ENCODE measurements around the gene ARG2.
"Not testable (repeated sequence)": the region's sequence is repeated elsewhere in the genome, so short reads cannot be mapped to it uniquely, and the experiment has no call there.

ARG2 gene

DNA sequence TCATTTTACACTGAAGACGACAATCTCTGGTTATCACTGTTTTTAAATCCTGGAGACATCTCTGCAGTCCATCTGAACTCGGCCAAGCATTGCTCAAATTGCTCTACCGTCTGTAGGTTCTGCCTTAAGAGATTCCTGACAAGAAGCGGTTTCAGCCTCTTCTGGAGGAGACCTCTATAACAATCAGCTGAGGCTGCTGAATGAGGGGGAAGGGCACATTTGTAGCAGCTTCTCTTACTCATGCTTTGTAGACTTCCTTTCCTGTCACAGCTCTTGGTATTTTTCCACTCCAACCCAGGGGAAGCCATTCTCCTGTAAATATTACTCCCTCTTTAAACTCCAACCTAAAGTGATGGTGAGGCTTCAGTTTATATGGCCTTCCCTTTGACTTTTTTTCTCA lies 3.0 kb downstream of the ARG2 start:
- Histone ChIP-seq H3K36me3 (ENCODE audit: insufficient read depth, low read length) (no peaks in the 10 kb centered on the region), H3K9ac (ENCODE audit: low read depth, low read length) (peak overlapping the region; percentile 30), H3K4me2 (ENCODE audit: insufficient read depth, low read length) (peak overlapping the region; percentile 48; the same call in 1 of the 2 replicates), H3K27me3 (ENCODE audit: insufficient read depth, low read length, poor library complexity) (no peaks in the 10 kb centered on the region), H3K79me2 (ENCODE audit: insufficient read depth, low read length) (no peaks in the 10 kb centered on the region), H3K27ac (ENCODE audit: low read length) (peak overlapping the region; percentile 68), H2AFZ (ENCODE audit: low read depth, low read length) (peak overlapping the region; percentile 62), H3K9me3 (ENCODE audit: insufficient read depth, low read length, severe bottlenecking) (no peaks in the 10 kb centered on the region), H3K4me3 (ENCODE audit: low read depth in 1 of 2, low read length in 2 of 2) (no peak overlapping the region), H4K20me1 (ENCODE audit: insufficient read depth, low read length) (no peaks in the 10 kb centered on the region), H3K4me1 (ENCODE audit: insufficient read depth, low read length) (peaks cover 38% of the 10 kb centered on the region)
- ATAC-seq (ENCODE audit: insufficient read depth, low read depth) (peak; percentile 62), DNase-seq (peak; percentile 55)
- no peak for TF ChIP-seq EZH2 (IDR thresholded peaks at IDR 0.05; ENCODE audit: borderline replicate concordance, low read depth, low read length, severe bottlenecking)
- TF ChIP-seq, protein P1, sequence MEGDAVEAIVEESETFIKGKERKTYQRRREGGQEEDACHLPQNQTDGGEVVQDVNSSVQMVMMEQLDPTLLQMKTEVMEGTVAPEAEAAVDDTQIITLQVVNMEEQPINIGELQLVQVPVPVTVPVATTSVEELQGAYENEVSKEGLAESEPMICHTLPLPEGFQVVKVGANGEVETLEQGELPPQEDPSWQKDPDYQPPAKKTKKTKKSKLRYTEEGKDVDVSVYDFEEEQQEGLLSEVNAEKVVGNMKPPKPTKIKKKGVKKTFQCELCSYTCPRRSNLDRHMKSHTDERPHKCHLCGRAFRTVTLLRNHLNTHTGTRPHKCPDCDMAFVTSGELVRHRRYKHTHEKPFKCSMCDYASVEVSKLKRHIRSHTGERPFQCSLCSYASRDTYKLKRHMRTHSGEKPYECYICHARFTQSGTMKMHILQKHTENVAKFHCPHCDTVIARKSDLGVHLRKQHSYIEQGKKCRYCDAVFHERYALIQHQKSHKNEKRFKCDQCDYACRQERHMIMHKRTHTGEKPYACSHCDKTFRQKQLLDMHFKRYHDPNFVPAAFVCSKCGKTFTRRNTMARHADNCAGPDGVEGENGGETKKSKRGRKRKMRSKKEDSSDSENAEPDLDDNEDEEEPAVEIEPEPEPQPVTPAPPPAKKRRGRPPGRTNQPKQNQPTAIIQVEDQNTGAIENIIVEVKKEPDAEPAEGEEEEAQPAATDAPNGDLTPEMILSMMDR (IDR thresholded peaks at IDR 0.05; ENCODE audit: borderline replicate concordance, extremely low read depth, low read length, poor library complexity, severe bottlenecking), result no peak

DNA sequence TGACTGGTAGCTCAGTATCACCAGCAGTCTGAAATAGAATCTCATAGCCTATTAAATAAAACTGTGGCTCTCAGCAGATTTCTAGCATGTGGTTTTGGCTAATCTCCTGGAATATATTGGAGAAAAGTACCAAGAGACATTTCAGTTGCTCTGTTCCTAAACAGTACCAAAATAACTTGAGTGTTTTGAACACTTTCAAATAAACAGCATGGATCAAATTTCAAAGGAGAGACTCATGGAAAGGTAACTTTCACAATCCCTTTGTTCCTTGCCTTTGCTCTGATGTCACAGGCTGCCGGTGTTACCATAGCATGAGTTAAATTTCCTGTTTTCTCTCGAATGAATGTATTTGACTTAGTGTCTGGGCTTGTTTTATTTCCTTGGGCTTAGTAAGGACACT lies 3.4 kb downstream of the ARG2 start:
- no peaks in the 10 kb centered on the region for H3K9me3 ChIP-seq (ENCODE audit: insufficient read depth, low read length, severe bottlenecking)
- H3K36me3 ChIP-seq (ENCODE audit: insufficient read depth, low read length), result no peaks in the 10 kb centered on the region
- H3K4me2 ChIP-seq (ENCODE audit: insufficient read depth, low read length), result peak overlapping the region; percentile 48; the same call in 1 of the 2 replicates
- H2AFZ ChIP-seq (ENCODE audit: low read depth, low read length), result peak overlapping the region; percentile 62
- peak; percentile 14; the same call in 2 of the 3 replicates for ATAC-seq (ENCODE audit: insufficient read depth, low read depth)
- H3K79me2 ChIP-seq (ENCODE audit: insufficient read depth, low read length), result no peaks in the 10 kb centered on the region
- peak overlapping the region; percentile 30 for H3K9ac ChIP-seq (ENCODE audit: low read depth, low read length)
- DNase-seq, result peak; percentile 13
- H3K27ac ChIP-seq (ENCODE audit: low read length), result peak overlapping the region; percentile 68
- H3K4me1 ChIP-seq (ENCODE audit: insufficient read depth, low read length), result peaks cover 38% of the 10 kb centered on the region
- H4K20me1 ChIP-seq (ENCODE audit: insufficient read depth, low read length), result no peaks in the 10 kb centered on the region
- peak overlapping the region in 1 of 2 experiments; percentile 12; a peak in 1 of 4 replicates for H3K4me3 ChIP-seq (ENCODE audit: low read depth in 1 of 2, low read length in 2 of 2)
- TF ChIP-seq, protein P1 (IDR thresholded peaks at IDR 0.05; ENCODE audit: borderline replicate concordance, extremely low read depth, low read length, poor library complexity, severe bottlenecking), result no peak
- no peak for TF ChIP-seq EZH2 (IDR thresholded peaks at IDR 0.05; ENCODE audit: borderline replicate concordance, low read depth, low read length, severe bottlenecking)
- no peaks in the 10 kb centered on the region for H3K27me3 ChIP-seq (ENCODE audit: insufficient read depth, low read length, poor library complexity)

DNA sequence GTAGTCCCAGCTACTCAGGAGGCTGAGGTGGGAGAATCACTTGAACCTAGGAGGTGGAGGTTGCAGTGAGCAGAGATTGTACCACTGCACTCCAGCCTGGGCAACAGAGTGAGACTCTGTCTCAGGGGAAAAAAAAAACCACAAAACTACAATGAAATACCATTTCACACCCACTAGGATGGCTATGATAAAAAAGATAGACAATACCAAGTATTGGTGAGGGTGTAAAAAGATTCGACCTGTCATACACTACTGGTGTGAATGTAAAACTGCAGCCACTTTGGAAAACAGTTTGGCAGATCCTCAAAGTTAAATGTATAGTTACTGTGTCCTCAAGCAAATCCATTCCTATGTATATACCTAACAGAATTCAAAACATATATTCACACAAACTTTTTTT lies 6.4 kb downstream of the ARG2 start:
- not testable (repeated sequence) for H3K27me3 ChIP-seq (ENCODE audit: insufficient read depth, low read length, poor library complexity); H3K4me3 ChIP-seq (ENCODE audit: low read depth in 1 of 2, low read length in 2 of 2); ATAC-seq (ENCODE audit: insufficient read depth, low read depth); H3K9ac ChIP-seq (ENCODE audit: low read depth, low read length); H4K20me1 ChIP-seq (ENCODE audit: insufficient read depth, low read length); H3K27ac ChIP-seq (ENCODE audit: low read length); DNase-seq; H3K79me2 ChIP-seq (ENCODE audit: insufficient read depth, low read length); H3K4me2 ChIP-seq (ENCODE audit: insufficient read depth, low read length); H3K36me3 ChIP-seq (ENCODE audit: insufficient read depth, low read length); H3K9me3 ChIP-seq (ENCODE audit: insufficient read depth, low read length, severe bottlenecking); H2AFZ ChIP-seq (ENCODE audit: low read depth, low read length)
- H3K4me1 ChIP-seq (ENCODE audit: insufficient read depth, low read length), result peaks cover 21% of the 10 kb centered on the region

DNA sequence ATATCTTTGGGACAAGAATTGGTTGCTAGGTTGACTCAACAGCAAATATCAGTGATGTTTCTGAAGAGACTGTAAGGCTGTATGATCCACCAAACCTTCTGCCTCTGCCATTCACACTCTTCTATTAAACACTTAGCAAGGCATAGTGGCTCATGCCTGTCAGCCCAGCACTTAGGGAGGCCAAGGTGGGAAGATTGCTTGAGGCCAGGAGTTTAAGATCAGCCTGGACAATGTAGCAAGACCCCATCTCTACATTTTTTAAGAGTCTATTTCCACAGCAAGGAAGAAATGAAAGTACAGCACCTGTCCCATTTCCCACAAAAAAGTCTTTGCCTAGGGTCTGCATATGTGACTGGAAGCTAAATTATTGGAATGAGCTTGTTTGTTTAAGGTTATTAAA lies 7.8 kb downstream of the ARG2 start:
- H3K4me3 ChIP-seq (ENCODE audit: low read depth in 1 of 2, low read length in 2 of 2), result no peak overlapping the region
- no peak overlapping the region for H3K9ac ChIP-seq (ENCODE audit: low read depth, low read length)
- ATAC-seq (ENCODE audit: insufficient read depth, low read depth) (no peak), DNase-seq (no peak)
- H2AFZ ChIP-seq (ENCODE audit: low read depth, low read length), result no peak overlapping the region
- TF ChIP-seq, protein P1 (IDR thresholded peaks at IDR 0.05; ENCODE audit: borderline replicate concordance, extremely low read depth, low read length, poor library complexity, severe bottlenecking), result no peak
- TF ChIP-seq EZH2 (IDR thresholded peaks at IDR 0.05; ENCODE audit: borderline replicate concordance, low read depth, low read length, severe bottlenecking), result no peak
- no peaks in the 10 kb centered on the region for H3K9me3 ChIP-seq (ENCODE audit: insufficient read depth, low read length, severe bottlenecking)
- no peaks in the 10 kb centered on the region for H3K79me2 ChIP-seq (ENCODE audit: insufficient read depth, low read length)
- H3K4me1 ChIP-seq (ENCODE audit: insufficient read depth, low read length), result peaks cover 15% of the 10 kb centered on the region
- H3K27me3 ChIP-seq (ENCODE audit: insufficient read depth, low read length, poor library complexity), result no peaks in the 10 kb centered on the region
- H3K4me2 ChIP-seq (ENCODE audit: insufficient read depth, low read length), result no peak overlapping the region
- no peak overlapping the region for H3K27ac ChIP-seq (ENCODE audit: low read length)
- no peaks in the 10 kb centered on the region for H3K36me3 ChIP-seq (ENCODE audit: insufficient read depth, low read length)
- no peaks in the 10 kb centered on the region for H4K20me1 ChIP-seq (ENCODE audit: insufficient read depth, low read length)
